HL-60 (cell line): ENCODE results near the gene DIS3L2.
"Not testable (repeated sequence)": the region's sequence is repeated elsewhere in the genome, so short reads cannot be mapped to it uniquely, and the experiment has no call there.

Experiments
- CTCF ChIP-seq: IDR thresholded peaks from one replicate; pipeline ENCODE4 v1.5.1; 2011; ENCODE audit warnings: low read length, control low read depth, inconsistent platforms; ENCODE audit not compliant: insufficient read depth
- POLR2AphosphoS5 ChIP-seq: IDR thresholded peaks from 2 replicates; pipeline ENCODE4 v1.6.1; 2012; ENCODE audit warnings: low read depth
- REST ChIP-seq: IDR thresholded peaks from 2 replicates; pipeline ENCODE4 v1.6.1; 2012; ENCODE audit warnings: low read depth; ENCODE audit not compliant: insufficient replicate concordance

GRCh38 chr2:232115728-232116361, 154.3 kb downstream of the DIS3L2 start:
- TF ChIP-seq CTCF, REST, POLR2AphosphoS5: not testable (repeated sequence)
